Stimulated activated CD4-positive, alpha-beta T cell treated with anti-CD3 and anti-CD28 coated beads, Interleukin-1b, Interleukin-23, amount 100 ng/mL, for 24 hours (primary cell): Measurements from ENCODE around the gene HPCAL1.
A peak's percentile ranks its signal among the peaks of the same experiment; 100 is the strongest.

Experiments
- DNase-seq, 4 experiments: peaks; one replicate each; pipeline ENCODE4 v3.0.0-alpha.2; 2020; ENCODE audit warnings: low read depth in 4 of 4, low spot score in 1 of 4

The HPCAL1 gene

GRCh38 chr2:10402653-10403215, 100.0 kb downstream of the HPCAL1 start:
- DNase-seq, result no peak

DNA sequence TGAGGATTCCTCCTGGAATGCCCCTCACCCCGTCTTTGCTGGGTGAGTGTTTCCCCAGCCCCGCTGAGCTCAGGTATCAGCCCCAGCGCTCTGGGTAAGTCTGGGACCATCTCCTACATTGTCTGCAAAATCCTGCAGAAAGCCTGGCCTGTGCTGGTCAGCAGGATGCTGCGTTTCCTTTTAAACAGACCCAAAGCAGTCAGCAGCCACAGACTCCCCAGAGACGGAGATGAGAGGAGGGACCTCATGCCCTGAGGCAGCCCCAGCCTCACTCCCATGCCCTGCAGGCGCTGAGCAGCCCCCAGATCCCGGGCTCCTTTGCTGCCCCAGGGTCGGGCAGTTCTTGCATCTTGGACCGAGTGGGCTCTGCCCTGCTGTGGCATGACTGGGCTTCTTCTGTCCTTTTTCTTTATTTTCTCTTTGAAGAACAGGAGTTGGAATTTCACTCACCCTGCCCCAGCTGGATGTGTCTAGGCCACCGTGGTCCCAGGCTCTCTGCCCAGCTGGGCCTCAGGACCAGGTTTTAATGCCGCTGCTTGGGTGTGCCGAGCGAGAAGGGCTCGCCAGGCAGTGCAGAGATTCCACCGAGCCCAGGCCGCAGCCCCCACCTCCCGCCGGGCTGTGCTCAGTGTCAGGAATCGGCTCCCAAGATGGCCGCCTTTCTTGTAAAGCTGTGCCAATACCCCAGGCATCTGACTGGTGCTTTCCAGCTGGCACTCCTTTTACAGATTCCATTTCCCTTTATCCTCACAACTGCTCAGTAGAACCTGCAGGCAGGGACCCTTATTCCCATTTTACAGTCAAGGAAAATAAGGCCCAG, 101.8 kb downstream of the HPCAL1 start:
- DNase-seq, result no peak

GRCh38 chr2:10405448-10405847, 102.7 kb downstream of the HPCAL1 start:
- no peak for DNase-seq

- no peak for DNase-seq
These were observed 103.3 kb downstream of the HPCAL1 start for GRCh38 chr2:10406016-10406415.

- DNase-seq, result no peak
These were observed 103.9 kb downstream of the HPCAL1 start for GRCh38 chr2:10406491-10407188.

- DNase-seq, result no peak
These were observed 104.7 kb downstream of the HPCAL1 start for GRCh38 chr2:10407432-10407831.

DNA sequence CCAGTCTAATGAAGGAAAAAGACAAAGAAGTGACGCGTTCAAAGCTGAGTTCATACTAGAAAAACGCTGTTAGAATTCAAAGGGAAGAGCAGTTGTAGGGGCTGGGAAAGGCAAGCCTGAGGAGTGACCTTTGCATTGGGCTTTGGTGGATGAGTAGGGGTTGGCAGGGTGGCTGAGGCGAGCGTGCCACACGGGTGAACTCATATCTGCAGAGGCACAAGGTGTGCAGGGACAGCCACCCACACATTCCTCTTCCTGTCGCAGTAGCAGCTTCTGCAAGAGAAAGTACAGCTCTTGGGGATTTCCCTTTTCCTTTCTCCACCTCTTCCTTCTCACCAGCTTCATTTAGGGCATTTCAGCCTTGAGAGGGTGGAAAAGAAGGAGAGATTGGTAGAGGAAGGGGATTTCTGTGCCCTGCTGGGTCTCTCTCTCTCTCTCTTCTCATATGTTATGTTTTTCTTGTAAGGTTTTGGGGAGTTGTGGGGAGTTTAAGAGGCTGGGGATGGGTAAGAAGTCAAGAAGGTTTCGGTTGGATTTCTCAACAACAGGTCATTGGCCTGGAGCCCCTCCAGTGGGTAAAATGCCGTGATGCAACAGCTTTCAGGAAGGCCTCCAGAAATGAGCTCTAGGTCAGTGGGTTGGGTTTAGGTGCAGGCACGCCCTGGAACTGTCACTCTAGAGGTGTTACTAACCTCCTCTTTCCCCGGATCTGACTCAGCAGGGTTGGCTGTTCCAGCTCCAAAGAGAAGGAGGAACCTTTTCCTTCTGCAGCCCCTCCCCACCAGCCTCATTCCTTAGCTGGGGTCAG, 105.3 kb downstream of the HPCAL1 start:
- peak; percentile 23 to 63 (median 34) for DNase-seq

DNA sequence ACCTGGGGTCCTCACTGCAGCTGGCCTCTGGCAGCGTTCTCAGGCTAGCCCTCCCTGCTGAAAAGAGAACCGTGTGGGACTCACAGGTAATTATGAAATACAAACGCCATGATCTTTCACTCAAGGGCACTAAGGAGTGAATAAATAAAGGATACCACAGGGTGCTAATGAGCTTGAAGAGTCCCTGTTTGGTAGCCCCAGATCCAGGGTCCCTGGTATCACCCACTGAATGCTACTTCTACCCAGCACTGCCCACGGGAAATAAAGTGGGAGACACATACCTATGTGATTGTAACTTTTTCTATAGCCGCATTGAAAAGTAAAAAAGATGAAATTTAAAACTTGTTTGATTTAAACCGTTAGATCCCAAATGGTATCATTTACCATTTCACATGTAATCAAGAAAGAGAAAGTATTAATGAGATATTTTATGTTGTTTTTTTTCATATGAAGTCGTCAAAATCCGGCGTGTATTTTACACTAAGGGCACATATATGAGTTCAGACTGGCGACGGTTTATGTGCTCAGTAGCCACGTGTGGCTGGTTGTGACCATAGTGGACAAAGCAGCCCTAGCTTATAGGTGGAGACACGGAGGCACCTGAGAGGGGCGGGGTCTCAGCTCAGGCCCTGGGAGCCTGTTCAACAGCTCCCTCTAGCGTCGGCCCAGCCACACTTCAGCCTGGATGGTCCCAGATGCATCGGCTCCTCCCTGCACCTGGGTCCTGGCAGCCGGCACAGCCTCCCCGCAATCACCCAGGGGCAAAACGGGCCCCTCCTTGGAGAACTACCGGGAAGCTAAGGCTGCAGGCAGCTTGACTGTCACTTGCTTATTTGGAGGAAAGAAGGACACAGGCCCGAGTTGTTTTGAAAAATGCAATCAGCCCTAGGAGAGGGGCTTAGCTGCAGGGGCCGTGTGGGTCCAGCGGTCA, 106.2 kb downstream of the HPCAL1 start:
- peak; percentile 64 to 76 (median 72) for DNase-seq

DNA sequence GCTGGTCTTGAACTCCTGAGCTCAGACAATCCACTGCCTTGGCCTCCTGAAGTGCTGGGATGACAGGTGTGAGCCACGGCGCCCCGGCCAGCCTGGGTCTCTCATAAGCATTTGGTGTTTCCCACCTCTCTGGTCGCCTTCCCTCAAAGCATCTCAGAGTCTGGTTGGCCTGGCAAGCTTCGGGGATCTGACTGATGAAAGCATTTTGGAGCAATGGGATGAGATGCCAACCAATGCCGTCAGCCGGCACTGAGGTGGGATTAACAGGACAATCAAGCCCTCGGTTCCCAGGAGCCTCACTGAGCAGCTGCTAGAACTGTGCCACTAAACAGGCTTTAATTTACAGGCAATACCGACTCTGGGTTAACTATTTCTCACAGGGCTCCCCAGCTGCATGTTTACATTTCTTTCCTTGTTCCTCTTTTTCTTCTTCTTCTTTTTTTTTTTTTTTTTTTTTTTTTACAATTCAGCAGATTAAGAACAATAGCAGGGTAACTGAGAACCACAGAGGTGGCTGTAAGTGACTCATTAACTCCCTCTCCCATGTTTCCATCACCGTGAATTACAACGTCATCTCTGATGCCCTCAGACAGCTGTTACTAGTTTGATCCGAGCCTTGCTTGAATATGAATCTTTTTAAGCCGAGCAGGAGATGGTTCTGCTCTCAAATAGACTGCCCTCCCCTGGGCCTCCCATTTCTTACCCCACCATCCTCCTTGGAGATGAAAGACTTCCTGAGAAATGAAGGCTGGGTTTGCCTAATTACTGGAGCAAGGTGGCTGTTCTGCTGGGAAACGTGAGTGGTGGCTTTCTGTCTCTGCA, 107.5 kb downstream of the HPCAL1 start:
- no peak for DNase-seq

DNA sequence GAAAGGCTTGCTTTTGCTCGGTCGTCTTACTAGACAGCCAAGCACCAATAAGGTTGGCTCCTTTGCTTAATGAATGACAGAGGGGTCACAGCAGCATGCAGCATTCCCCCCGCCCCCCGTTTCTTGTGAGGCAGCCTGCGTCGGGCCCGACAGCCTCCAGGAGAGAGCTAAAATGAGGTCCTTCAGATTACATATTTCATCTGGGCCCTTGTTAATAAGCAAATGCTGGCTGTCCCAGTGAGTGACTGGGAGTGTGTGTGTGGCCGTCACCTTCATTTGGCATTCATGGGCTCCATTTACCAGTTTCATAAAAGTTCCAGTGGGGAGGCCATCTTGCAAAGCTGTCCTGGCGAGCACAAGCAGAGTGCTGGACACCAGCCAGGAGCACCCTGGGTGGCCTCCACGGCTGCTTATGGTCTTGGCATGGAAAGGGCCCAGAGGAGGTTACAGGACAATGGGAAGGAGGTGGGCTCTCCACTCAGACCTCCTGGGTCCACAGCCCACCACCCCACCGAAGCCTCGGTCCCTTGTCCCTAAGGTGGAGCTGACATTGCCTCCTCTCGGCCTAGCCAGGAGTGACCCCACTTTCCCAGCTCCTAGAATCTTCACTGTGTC, 108.2 kb downstream of the HPCAL1 start:
- DNase-seq, result no peak

DNA sequence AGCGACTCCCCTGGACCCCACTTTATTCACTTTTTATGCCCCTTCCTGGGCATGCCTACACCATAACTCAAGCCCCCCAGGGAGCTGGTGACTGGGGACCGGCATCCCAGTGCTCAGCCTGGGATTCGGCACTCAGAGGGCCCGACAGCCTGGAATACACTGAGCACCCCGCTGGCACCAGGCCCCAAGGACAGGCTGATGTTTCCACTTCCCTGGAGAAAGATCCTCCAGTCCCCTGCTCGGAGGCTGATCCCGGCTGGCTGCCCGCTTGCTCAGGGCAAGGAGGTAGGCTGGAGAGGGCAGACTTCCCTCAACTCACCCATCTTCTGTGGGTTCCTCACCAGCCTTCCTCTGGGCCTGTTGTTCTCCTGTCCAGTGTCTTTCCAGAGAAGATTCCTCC, 108.9 kb downstream of the HPCAL1 start:
- no peak for DNase-seq

- peak in 1 of 4 experiments; percentile 21 for DNase-seq
These were observed 109.7 kb downstream of the HPCAL1 start for GRCh38 chr2:10412380-10412779.

DNA sequence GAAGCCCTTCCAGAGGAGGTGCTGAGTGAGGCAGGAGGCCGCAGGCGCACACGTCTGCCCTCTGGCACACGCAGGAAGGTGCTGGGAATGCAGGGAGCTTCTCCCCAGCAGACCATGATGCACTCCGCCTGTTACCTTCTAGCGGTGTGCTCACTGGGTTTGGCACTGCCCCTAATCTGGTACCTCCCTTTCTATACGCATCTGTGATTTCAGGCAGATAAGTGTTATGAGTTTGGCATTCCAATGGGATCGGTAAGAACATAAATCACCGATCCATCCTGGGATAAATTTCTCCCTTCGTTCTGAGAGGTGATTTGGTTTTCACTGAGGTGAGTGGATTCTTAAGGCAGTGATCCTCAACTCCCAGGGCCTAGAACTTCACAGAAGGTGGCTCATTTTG, 110.8 kb downstream of the HPCAL1 start:
- no peak for DNase-seq

- DNase-seq, result no peak
These were observed 111.3 kb downstream of the HPCAL1 start for GRCh38 chr2:10413991-10414451.

GRCh38 chr2:10414591-10414990, 111.9 kb downstream of the HPCAL1 start:
- no peak for DNase-seq

DNA sequence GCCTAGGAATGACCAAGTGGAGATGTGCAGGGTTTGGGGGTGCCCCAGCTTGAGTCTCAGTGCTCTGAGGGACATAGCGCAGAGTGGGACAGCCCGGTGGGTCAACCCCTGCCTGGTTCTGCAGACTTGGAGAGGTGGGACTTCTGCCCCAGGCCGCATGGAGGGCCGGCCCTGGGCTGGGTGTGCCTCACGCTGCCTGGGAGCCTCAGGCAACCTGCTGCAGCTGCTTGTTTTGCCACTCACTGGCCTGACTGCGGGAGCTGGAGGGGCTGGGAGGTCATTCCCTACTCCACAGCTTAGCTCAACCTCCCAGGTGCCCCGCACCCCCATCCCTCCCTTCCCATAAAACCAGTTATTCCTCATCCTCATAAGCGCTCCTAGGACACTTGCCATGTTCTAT, 112.3 kb downstream of the HPCAL1 start:
- no peak for DNase-seq

GRCh38 chr2:10415640-10416039, 112.9 kb downstream of the HPCAL1 start:
- no peak for DNase-seq

GRCh38 chr2:10417551-10418335, 115.0 kb downstream of the HPCAL1 start:
- DNase-seq, result no peak
